Activated T-cell treated with anti-CD3 and anti-CD28 coated beads, Interleukin-2, amount 50 U/mL, for 1 hour (primary cell): Measurements from ENCODE around the gene POLA2.
"Not testable (repeated sequence)": the region's sequence is repeated elsewhere in the genome, so short reads cannot be mapped to it uniquely, and the experiment has no call there.

Experiments used
- DNase-seq: peaks from one replicate; pipeline ENCODE4 v3.0.0-alpha.2; 2020

The POLA2 gene

GRCh38 chr11:65261591-65262380, at the start of gene POLA2:
TSS of gene POLA2 (plus strand) at chr11:65261962. CDS start at chr11:65262293, 331 bp downstream.
- DNase-seq: peak; percentile 97

GRCh38 chr11:65212226-65212801, 49.4 kb upstream of the POLA2 start:
- DNase-seq: no peak

GRCh38 chr11:65213322-65214211, 48.2 kb upstream of the POLA2 start:
- DNase-seq: no peak

- no peak for DNase-seq
Observed at GRCh38 chr11:65214212-65214845, 47.4 kb upstream of the POLA2 start.

GRCh38 chr11:65215441-65216076, 46.2 kb upstream of the POLA2 start:
- no peak for DNase-seq

- DNase-seq: no peak
Observed at GRCh38 chr11:65216830-65217229, 44.9 kb upstream of the POLA2 start.

- no peak for DNase-seq
Observed at GRCh38 chr11:65217441-65218423, 44.0 kb upstream of the POLA2 start.

- no peak for DNase-seq
Observed at GRCh38 chr11:65218446-65218845, 43.3 kb upstream of the POLA2 start.

- no peak for DNase-seq
Observed at GRCh38 chr11:65219930-65220213, 41.9 kb upstream of the POLA2 start.

- no peak for DNase-seq
Observed at GRCh38 chr11:65221026-65221425, 40.7 kb upstream of the POLA2 start.

- DNase-seq: no peak
Observed at GRCh38 chr11:65223011-65223410, 38.8 kb upstream of the POLA2 start.

- DNase-seq: no peak
Observed at GRCh38 chr11:65224930-65225278, 36.9 kb upstream of the POLA2 start.

- DNase-seq: peak; percentile 63
Observed at GRCh38 chr11:65225279-65226102, 36.3 kb upstream of the POLA2 start.

- DNase-seq: no peak
Observed at GRCh38 chr11:65226103-65226442, 35.7 kb upstream of the POLA2 start.

- no peak for DNase-seq
Observed at GRCh38 chr11:65227879-65228278, 33.9 kb upstream of the POLA2 start.

- no peak for DNase-seq
Observed at GRCh38 chr11:65236194-65237059, 25.3 kb upstream of the POLA2 start.

- not testable (repeated sequence) for DNase-seq
Observed at GRCh38 chr11:65238302-65238701, 23.5 kb upstream of the POLA2 start.

GRCh38 chr11:65241134-65241533, 20.6 kb upstream of the POLA2 start:
- no peak for DNase-seq

GRCh38 chr11:65241692-65242091, 20.1 kb upstream of the POLA2 start:
- DNase-seq: no peak

GRCh38 chr11:65242389-65242788, 19.4 kb upstream of the POLA2 start:
- DNase-seq: no peak
